Measurements from ENCODE around the gene RERE.

Gene RERE

DNA sequence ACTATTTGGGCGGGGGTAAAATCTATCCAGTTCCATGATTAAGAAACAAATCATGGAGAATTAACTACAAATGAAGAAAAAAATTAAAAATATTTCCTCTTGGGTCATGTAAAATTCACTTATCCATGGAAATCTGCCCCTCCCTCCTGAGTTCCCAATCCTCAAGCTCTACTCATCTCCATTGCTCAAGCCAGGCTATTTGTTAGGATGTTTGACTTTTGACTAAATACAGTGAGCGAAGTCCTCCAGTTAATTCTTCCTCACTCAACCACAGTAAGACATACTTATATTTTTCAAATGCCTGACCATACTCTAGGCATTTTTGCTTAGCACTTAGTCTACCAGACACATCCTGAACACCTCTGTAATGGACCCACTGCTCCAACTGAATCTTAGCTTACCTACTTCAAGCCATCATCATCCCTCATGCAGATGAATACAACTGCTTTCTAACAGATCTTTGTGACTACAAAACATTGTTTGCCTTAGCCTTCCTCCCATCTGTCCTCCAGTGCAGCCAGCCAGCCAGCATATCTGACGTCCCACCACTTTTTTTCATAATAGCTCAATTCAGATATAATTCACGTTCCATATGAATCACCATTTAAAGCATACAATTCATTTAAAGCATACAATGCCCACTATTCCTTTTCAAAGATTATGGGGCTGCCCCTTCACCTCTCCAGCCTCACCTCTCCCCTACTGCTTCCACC is 154.2 kb downstream of the RERE start:
- no peak for DNase-seq

DNA sequence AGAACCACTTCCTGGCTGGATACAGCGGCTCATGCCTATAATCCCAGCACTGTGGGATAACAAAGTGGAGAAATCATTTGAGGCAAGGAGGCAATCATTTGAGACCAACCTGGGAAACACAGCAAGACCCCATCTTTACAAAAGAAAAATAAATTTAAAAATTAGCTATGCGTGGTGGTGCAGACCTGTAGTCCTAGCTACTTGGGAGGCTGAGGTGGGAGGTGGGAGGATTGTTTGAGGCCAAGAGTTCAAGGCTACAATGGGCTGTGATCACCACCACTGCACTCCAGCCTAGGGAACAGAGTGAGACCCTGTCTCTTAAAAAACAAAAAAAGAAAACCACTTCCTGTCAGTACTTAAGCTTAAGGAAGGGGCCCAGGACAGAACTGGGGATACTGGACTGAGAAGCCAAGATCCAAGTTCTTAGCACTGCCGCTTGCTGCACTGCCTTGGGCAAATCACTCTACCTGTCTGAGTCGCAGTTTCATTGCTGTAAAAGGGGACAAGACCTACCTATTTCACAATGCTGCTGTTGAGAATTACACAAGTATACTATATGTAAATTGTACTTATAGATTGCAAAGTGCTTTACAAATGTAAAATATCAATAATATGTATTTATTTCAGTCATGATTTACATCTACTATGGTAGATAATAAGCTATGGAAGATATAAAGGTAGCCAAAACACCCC is 154.9 kb downstream of the RERE start:
- no peak for DNase-seq

DNA sequence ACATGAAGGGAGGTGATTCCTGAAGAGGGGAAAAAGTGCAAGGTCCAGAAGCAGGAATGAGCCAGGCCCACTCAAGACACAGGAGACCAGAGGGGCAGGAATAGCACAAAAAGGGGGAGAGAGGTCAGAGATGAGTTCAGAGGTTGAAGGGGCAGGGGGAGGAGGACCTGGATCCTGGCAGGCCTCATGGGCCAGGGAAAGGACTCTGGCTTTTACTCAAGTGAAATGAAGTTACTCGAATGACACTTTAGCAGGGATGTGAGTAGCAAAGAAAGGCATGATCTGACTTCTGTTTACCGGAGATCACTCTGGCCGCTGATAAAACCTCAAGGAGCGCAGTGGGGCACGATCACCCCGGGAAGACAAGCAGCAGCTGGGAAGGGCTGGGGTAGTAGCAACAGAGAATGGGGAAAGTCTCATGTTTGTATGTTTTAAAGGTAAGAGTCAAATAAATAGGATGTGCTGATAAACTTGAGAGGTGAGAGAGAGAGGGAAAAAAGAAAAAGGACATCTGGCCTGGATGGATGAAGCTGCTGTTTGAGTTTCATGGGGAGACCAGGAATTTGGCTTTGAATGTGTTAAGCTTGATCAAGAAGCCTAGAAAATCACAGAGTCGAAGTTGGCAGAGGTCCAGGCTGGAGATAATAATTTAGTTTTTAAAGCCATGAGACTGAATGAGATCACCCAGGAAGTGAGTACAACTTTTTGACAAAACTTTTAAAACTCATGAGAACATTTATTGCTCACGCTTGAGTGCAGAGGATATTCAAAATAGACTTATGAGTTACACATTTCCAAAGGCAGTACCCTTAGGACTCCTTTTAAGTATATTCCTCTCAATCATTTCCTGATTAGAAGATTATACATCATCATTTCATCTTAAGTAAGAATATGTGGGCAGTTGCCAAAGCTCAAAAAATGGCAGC is 156.0 kb downstream of the RERE start:
- DNase-seq: no peak

DNA sequence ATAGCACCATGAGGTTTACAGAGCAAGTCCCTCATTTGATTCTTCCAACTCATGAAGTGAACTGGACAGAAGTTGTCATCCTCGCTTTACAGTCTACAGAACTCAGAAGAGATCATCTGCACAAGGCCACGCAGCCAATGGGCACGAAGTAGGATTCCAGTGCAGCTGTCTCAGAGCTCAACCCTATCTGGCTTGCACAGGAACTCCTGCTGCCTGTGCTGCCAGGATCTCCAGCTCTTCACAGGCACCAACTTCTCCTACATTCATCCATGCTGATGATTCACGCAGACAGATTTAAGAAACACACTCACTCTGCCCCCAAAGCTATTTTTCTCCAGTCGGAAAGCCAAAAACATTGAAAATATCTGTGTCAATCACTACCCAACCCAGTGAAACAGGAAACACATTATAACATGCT is 157.0 kb downstream of the RERE start:
- no peak for DNase-seq

DNA sequence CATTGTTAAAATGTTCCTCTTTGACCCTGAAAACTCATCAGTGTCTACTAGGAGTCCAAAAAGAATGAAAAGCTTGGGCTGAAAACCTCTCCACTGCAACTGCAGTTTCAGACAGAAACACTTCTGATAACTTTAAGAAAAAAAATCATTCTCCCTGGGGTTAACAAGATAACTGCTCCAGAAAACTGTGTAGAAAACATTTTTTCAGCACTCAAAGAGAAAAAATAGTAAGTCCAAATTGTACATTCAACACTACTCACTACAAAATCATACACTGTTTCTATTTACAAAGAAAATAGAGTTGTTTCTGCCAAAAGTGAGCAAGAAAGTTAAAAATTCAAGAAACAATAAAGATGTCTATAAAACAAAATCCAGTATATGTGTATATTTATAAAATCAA is 157.8 kb downstream of the RERE start:
- no peak for DNase-seq

DNA sequence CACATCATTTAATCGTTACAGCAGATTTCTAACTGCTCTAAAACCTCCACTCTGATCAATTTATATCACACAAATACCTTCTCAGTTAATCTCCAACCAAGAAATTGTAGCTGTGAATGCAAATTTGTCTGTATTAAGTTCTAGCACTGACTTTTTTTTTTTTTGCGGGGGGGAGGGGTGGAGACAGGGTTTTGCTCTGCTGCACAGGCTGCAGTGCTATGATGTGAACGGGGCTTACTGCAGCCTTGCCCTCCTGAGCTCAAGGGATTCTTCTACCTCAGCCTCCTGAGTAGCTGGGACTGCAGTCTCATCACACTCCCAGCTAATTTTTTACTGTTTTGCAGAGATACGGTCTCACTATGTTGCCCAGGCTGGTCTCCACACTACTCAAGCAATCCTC is 163.6 kb downstream of the RERE start:
- no peak for DNase-seq

DNA sequence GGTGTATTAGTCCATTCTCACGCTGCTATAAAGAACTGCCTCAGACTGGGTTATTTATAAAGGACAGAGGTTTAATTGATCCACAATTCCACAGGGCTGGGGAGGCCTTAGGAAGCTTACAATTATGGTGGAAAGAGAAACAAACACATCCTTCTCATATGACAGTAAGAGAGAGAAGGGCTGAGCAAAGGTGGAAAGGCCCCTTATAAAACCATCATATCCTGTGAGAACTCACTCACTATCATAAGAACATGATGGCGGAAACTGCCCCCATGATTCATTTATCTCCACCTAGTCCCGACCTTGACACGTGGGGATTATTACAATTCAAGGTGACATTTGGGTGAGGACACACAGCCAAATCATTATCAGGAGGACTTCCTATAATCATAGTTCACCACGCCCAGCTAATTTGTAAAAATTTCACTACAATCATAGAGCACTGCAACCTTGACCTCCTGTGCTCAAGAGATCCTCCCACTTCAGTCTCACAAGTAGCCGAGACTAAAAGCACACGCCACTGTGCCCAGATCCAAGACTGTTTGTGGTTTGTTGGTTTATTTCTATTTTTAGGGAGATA is 164.9 kb downstream of the RERE start:
- DNase-seq: no peak

DNA sequence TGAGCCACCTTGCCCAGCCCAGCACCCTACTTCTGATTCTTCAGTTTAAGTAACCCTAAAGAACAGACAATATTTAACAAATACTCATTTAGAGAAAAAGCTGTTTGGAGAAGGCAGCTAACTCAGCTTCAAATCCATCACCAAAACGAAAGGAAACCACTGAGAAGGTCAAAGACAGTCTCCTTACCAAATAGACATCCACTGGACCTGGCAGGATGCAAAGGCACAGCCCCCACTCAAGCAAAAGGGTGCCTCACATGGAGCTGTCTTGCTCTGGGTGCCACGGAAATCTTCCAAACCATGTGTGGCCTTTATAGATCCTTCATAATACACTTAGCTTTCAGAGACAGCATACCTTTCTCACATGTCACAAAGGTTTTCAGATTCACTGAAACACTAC is 165.5 kb downstream of the RERE start:
- DNase-seq: no peak

DNA sequence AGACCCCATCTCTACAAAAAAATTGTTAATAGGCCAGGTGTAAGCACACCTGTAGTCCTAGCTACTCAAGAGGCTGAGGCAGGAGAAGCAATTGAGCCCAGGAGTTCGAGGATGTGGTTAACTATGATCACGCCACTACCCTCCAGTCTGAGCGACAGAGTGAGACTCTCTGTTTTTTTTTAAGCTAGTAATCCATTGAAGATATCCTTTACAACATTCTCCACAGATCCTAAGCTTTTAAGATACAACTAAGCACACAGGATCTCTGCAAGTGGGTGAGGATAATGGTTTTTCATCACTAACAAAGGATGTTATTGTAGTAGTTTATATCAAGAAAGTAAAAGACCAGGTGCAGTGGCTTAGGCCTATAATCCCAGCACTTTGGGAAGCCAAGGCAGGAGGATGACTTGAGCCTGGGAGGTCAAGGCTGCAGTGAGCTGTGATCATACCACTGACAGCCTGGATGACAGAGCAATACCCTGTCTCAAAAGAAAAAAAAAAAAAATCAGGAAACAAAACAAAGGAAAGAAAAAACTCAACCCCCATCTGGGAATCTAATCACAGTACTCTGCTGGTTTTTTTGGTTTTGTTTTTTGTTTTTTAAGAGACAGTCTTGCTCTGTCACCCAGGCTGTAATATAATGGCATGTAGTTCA is 166.1 kb downstream of the RERE start:
- no peak for DNase-seq

DNA sequence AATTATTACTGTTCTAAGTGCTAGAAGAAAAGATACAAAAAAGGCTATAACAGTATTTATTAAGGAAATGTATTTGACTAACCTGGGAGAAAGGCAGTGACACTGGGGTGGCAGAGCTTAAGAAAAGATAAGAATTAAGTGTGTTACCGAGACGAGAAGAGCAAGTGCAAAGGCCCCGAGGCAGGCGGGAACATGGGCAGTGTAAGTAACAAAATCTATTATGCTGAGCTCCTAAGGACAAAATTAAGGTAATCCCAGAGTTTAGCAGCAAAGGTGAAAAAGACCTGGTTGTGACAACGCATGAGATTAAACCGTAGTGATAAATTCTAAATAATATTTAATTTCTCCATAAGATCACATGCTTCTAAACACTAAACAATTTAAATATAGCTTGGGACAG is 167.6 kb downstream of the RERE start:
- no peak for DNase-seq

DNA sequence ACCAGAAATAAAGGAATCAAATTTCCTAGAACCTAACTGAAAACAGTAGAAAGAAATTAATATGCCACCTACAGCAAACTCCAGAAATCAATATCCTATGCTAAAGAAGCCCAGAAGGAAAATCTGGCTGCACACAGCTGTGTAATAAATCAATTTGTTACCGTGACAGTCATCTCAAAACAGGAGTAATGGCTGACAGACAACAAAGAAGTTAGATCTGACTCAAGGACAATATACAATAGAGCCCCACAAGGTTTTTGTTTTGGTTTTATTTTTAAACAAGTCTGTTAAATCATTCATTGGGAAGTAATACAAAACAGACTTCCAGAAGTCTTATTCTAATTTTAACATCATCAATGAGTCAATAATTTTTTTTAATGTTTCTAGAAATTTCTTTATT is 168.4 kb downstream of the RERE start:
- DNase-seq: no peak

DNA sequence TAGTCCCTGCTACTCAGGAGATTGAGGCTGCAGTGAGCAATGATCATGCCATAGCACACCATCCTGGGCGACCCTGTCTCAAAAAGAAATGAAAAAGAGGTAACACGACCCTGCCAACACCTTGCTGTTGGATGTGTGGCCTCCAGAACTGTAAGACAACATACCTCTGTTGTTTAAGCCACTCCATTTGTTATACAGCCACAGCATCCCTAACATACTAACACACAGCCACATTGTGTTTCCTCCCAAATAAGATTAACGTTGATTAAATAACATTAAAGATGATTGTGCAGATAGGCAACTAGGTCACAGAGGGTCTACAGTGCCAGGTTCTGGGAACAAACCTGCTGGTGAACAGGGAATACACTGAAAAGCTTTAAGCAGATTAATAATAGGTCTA is 170.4 kb downstream of the RERE start:
- no peak for DNase-seq

DNA sequence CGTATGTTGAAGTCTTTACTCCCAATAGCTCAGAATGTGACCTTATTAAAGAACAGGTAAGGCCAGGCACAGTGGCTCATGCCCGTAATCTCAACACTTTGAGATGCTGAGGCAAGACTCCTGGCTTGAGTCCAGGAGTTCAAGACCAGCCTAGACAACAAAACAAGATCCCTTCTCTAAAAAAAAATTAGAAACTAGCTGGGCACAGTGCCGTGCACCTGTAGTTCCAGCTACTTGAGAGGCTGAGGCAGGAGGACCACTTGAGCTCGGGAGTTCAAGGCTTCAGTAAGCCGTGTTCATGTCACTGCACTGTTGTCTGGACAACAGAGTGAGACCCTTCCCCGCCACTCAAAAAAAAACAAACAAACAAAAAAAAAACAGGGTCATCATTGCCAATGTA is 171.3 kb downstream of the RERE start:
- no peak for DNase-seq

DNA sequence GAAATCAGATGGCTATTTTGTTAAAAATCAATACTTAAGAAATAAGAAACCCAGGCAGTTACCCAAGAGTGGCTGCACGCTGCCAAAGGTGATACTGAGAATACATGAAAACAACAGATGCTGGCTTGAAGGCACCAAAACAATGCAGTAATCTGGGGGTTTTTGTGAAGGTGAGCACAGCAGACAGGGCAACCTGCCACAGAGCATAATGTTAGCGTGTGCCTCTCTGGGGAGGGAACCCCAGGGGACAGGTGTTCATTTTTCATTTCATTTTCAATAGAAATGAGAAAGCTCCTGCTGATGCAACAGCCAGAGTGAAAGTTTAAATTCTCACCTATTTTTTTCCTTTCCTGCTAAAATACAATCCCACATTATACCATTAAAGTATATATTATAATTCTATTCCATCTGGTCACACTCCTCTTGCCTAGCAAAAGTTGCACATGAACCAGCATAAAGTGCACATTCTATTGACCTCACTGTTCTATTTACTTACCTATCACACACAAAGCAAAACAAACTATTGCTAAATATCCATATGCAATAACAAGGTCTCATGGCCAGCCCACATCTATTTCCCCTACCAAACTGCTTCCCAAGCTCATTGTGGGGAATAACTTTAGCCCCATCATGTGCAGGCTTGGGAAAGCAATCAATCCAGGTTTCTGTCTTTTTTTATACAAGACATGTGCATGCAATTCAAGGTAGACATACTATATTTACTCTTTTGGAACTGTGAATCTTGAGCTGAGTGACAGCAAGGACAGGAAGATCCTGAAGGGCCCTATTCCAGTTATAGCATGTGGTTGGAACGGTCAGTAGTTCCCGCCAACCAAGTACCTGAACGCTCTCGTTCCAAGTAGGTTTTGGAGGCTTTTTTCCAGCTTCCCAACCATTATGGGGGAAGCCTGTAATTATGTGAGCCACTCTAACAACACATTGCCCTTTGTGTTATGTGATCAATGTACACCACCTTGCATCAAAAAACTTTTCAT is 173.6 kb downstream of the RERE start:
- no peak for DNase-seq

DNA sequence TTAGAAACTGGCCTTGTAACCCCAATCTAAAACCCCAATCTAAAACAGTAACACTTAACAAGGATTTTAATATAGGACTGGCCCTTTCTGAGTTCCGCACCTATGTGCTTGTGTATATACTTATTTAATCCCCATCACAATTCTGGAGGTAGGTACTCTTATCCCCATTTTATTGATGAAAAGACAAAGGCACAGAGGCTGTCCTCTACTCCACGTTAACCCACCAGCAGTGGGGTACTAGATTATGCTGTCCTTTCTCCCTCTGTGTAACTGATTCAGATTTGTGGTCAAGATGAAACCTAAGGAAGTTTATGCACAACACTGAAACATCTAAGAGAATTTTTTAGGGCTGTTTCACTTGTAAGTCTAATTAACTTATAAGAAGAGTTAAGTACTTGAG is 175.3 kb downstream of the RERE start:
- DNase-seq: no peak

DNA sequence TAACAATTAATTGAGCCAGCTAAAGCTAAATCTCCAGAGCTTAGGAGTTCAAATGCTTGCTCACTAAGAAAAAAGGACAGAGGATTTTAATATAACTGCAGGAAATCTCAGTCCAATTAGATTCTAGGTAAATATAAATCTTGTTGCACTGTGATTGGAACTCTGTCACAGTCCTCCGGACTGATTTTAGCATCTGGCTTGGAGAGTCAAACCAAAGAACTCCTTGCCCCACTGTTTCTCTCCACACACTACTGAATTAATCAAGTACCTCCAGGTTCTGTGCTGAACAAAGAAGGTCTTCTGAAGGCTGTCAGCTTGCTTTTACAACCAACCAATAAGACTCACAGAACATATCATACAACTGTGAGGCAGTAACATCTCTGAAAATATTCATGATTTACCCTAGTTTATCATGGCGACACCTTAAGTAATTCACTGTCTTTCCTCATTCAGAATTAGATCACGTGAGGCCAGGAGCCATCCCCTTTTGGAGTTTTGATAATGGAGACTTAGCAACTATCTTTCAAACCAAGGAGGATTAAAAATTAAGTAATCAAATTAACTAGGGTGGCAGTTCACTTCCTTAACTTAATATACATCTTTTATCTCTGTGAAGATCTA is 176.0 kb downstream of the RERE start:
- DNase-seq: no peak

DNA sequence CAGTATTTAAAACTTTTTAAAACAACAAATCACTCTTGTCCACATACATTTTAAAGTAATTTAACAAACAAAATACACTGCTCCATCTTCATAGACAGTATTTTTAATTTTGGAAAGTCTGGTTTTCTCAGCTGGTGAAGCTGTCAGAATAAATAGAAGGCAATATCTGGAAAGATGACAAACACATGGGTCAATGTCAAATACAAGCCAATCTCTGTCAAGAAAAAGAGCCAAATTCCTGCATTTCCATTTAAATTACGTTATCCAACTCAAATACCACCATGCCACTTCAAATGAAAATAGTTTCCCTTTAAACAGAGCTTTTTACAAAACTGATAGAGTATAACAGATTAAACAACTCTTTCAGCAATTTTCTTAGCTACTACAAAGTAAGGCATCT is 176.5 kb downstream of the RERE start:
- DNase-seq: no peak

DNA sequence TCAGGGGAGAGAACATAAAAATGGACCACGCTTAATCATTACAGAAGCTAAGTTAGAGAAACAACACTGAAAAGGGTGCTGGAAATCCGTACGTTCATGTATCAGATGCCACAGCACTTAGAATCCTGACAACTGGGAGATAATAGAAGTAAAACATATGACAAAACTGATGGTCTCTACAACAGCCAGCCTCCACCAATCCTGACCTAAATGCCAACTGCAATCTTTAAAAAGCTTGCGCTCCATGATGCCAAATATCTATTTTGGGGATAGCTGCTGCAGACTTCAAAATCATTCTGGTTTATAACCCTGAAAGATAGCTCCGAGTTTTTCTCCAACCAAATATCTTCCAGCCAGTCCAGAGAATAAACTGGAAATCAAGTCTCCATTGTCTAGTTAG is 178.3 kb downstream of the RERE start:
- DNase-seq: no peak

DNA sequence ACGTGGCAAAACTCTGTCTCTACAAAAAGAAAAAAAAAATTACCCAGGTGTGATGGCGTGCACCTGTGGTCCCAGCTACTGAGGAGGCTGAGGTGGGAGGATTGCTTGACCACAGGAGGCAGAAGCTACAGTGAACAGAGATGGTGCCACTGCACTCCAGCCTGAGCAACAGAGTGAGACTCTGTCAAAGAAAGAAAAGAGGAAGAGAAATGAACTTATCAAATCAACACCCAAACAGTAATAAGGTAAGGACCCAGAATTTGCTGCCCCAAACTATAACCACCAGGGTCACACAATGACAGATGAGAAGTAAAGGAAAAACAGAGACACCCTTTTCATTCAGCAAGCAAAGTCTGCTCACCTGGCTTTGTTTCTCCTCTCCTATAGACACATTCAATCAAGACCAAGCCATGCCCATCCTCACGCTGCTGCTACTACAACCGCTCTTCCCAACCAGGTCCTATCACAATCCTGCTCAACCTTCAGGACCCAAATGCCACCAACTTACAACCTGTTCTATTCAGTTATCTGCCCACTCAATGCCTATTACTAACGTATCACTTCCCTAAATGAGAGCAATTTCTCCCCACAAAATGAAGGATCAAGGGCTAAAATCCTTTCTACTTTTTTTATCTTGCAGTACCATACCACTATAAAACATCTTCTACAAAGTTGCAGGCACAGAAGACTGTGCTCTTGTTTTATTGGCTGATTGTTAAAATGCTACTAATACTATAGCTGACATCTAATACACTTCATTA is 183.5 kb downstream of the RERE start:
- no peak for DNase-seq

DNA sequence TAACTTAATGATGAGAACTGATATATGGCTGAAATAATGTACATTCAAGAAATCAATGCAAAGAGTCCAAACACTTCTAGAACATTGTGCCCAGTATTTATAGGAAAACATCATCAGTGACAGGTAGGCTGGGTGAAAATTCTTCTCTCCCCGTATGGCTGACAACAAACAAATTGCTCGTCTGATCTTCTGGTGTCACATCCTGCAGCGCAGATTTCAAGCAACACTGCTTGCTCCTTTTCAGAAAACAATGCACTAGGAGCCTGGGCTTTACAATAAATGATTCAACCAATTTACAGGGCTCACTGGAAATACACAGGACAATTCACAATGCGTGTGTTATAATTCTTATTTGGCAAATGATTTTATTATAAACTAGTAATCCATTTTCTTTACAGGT is 185.3 kb downstream of the RERE start:
- DNase-seq: no peak

All from AML-193 (cell line).